ENCODE data around the gene C9orf72. TPM values are rescaled to one million over a fixed set of nuclear protein-coding genes. Genes with fewer than 3 reads are reported as not detected.

Gene C9orf72
- total RNA-seq, 4 donors from 2014 or later: 6.6 to 19.5 (median 8.6) TPM

DNA sequence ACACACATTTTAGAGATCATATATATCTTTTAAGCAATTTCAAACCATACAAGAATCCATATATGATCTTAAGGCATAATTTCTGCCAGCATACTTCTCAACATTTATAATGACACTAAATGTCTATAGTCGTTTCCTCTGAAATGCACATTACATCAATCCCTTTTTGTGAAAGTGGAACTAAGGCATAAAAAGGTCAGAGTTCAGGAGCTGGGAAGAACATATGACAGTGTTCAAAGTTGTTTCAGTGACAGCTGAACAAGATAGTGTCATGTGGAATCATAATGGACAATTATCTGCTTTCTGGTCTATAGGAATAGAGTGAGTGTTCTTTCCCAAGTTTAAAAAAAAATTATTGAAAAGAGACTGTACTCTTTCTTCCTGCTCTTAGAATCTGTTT lies 41.2 kb downstream of the C9orf72 start:
- Histone ChIP-seq H3K4me3 (no peak overlapping the region), H3K9me3 (no peaks in the 10 kb centered on the region), H3K27me3 (no peaks in the 10 kb centered on the region), H3K36me3 (no peaks in the 10 kb centered on the region), H3K4me1 (peaks cover 14 to 37% (median 19%) of the 10 kb centered on the region in 3 donors), H3K27ac (no peak overlapping the region)
- DNase-seq: no peak
- intact Hi-C loops (cut with DNase I): no loop called here
- no peak for TF ChIP-seq POLR2A (IDR thresholded peaks at IDR 0.05)
- 54 to 56% methylated on average over 1 of the region's 1 CpG for WGBS, 2 donors

DNA sequence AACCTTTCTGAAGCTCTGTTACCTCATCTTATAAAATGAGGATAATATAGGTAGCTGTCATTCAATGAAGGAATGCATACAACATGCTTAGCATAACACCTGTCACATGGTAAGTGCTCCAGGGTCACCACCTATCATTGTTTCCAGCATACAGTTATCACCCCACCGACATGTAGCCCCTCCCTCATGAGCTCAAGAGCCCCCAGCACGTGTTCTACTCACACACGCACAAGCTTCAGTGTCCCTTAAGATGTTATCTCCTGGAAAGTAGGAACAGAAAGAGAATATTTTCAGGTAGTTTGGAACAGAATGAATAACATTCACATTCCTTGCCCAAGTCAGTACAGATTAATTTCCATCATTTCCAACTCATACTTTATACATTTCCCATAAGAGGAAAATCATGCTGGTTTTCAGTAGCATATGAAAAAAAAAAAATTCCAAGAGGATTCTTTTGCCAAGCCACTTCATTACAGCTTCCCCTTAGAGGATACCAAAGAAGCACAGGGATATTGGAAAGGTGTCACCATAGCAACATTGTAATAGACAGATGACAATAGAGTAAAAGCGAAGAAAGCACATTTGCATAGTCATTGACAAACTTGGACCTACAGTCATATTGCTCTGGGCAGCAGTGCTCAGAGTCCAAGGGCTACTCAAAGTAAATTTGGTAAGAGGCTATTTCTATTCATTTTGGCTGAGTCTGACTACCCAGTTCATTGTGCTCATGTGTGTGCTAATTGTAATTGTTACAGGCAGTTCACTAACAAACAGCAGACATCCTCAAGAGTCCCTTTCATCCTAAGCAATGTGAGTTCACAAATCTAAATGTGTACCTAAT lies 42.1 kb downstream of the C9orf72 start:
- no peak for DNase-seq
- Histone ChIP-seq H3K27me3 (no peaks in the 10 kb centered on the region), H3K9me3 (no peaks in the 10 kb centered on the region), H3K36me3 (no peaks in the 10 kb centered on the region), H3K27ac (no peak overlapping the region), H3K4me1 (peaks cover 14 to 46% (median 21%) of the 10 kb centered on the region in 3 donors), H3K4me3 (no peak overlapping the region)
- no peak for TF ChIP-seq POLR2A (IDR thresholded peaks at IDR 0.05)
- TF ChIP-seq, protein P1, sequence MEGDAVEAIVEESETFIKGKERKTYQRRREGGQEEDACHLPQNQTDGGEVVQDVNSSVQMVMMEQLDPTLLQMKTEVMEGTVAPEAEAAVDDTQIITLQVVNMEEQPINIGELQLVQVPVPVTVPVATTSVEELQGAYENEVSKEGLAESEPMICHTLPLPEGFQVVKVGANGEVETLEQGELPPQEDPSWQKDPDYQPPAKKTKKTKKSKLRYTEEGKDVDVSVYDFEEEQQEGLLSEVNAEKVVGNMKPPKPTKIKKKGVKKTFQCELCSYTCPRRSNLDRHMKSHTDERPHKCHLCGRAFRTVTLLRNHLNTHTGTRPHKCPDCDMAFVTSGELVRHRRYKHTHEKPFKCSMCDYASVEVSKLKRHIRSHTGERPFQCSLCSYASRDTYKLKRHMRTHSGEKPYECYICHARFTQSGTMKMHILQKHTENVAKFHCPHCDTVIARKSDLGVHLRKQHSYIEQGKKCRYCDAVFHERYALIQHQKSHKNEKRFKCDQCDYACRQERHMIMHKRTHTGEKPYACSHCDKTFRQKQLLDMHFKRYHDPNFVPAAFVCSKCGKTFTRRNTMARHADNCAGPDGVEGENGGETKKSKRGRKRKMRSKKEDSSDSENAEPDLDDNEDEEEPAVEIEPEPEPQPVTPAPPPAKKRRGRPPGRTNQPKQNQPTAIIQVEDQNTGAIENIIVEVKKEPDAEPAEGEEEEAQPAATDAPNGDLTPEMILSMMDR (IDR thresholded peaks at IDR 0.05): no peak
- 69 to 70% methylated on average over 4 of the region's 4 CpGs for WGBS, 2 donors
- intact Hi-C loops (cut with DNase I): no loop called here

DNA sequence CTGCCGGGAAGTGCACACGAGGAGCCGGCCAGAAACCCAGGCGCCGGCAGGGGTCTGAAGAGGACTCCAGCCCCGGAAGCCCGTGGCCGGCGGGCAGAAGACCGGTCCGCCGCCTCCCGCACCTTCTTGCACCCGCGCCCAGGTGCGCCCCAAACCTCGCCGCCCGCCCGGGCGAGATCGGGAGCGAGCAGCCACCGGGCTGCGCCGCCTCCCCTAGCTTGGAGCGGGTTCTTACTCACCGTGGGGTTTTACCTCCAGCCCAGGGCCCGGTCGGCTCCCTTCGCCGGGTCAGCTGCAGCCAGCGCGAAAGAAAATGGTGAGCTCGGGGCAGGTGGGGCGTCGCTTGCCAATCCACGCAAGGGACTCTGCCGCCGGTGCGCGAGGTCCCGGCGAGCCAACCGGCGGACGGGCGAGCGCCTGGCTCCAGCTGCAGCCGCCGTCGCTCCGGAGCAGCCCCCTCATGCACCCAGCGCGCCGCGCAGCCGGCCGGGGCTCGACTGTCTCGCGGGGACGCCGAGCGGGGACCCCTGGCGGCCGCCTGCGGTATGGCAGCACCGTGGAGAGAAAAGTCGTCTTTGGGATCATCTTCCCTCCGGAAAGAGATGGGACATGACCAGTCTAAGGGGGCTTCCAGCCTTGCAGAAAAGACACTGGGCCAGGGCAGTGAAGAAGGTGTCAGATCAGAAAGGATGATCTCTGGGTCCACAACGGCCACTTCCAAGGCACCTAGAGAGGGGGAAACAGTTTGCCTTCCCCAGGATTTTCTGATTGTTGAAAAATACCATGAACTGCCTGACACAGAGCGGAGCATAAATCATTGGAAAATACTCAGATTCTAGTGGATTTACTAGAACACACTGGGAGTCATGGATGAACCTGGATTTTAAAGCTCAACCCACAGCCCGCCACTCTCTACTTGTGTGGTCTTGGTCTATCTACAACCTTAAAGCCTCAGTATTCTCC lies 43.7 kb downstream of the C9orf72 start, which contains the start of gene MOB3B:
MOB3B (minus strand) TSS at position 499 of the 963 bp plus-strand sequence. CDS start 74,264 bp downstream, outside the sequence.
- H3K4me1 ChIP-seq: peaks cover 14 to 49% (median 16%) of the 10 kb centered on the region in 3 donors
- DNase-seq: peak; percentile 7
- no peaks in the 10 kb centered on the region for H3K9me3 ChIP-seq
- intact Hi-C loops (cut with DNase I): no loop called here
- peak within 1 kb of the TSS; percentile 73 to 90 (median 80) for H3K4me3 ChIP-seq
- no peaks in the 10 kb centered on the region for H3K27me3 ChIP-seq
- 36 to 52% methylated on average over 3 to 5 of the region's 74 CpGs for WGBS, 2 donors
- peak within 1 kb of the TSS; percentile 91 to 97 (median 94) for H3K27ac ChIP-seq
- H3K36me3 ChIP-seq: no peaks in the 10 kb centered on the region
- TF ChIP-seq, protein P1 (IDR thresholded peaks at IDR 0.05): peak; percentile 95 to 99 (median 97)
- peak in 2 of 4 donors; percentile 33 to 64 for TF ChIP-seq POLR2A (IDR thresholded peaks at IDR 0.05)

DNA sequence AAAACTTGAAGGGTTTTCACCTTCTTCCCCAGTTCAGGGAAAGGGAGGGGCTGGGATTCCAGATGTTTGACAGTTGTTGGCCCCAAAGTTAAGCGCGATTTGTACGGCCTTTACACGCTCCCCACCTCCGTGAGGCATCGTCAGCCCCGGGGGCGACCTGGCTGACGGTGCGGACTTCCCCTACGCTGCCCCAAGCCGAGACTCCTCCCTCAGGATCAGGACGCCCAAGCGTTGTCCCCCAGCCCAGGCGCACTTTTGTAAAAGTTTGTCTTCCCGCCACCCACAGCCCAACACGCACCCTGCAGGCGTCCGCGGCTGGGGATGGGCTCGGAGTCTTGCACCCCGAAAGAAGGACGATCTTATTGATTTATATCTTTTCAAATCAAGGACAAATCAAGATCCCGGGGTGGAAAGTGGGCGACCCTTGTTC lies 44.4 kb downstream of the C9orf72 start:
- peaks cover 13 to 44% (median 14%) of the 10 kb centered on the region in 3 donors for H3K4me1 ChIP-seq
- no peaks in the 10 kb centered on the region for H3K36me3 ChIP-seq
- peak; percentile 5 for DNase-seq
- TF ChIP-seq, protein P1 (IDR thresholded peaks at IDR 0.05): no peak
- TF ChIP-seq POLR2A (IDR thresholded peaks at IDR 0.05): no peak
- no peaks in the 10 kb centered on the region for H3K9me3 ChIP-seq
- intact Hi-C loops (cut with DNase I): no loop called here
- H3K27me3 ChIP-seq: no peaks in the 10 kb centered on the region
- H3K27ac ChIP-seq: peak overlapping the region; percentile 91 to 97 (median 94)
- 0 to 1% methylated on average over 8 to 16 of the region's 25 CpGs for WGBS, 2 donors
- H3K4me3 ChIP-seq: peak overlapping the region; percentile 73 to 90 (median 80)

DNA sequence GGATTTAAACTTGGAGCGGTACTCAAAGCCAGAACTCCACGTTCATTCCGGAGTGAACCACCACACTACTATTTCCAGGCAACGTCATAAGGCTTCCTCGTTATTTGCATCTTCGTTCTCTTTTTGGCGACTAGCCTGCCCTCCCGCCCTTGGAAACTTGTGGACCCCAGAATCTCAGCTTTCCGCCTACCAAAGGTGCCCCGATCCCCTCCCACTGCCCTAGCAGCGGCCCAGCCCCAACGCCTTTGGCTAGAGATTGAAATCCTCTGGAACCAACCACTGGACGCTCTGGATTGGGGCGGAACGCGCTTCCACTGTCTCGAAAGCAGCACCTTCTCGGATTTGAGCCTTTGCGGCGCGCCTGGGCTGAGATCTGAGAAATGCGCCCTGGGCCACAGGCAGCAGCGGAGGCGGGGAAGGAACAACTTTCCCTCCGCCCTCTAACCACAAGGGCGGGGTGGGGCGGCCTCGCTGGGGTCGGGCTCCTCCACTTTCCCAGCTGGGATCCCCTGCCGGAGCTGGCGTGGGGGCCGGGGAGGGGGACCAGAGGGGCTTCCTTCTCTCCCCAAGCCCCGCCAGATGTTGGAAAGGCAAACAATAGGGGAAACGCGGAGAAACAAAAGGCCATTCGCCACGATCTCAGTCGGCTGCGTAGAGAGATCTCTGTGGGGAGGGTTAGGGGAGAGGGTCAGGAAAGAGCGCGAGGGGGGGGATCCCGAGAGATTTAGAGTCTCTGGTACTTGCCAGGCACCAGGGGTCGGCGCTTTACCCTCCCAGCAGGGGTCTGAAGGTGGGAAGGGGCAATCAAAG lies 45.0 kb downstream of the C9orf72 start:
- no peaks in the 10 kb centered on the region for H3K9me3 ChIP-seq
- WGBS, 2 donors: 2% methylated on average over 15 to 19 of the region's 44 CpGs
- peaks cover 13 to 38% (median 14%) of the 10 kb centered on the region in 3 donors for H3K4me1 ChIP-seq
- H3K36me3 ChIP-seq: no peaks in the 10 kb centered on the region
- intact Hi-C loops (cut with DNase I): no loop called here
- no peaks in the 10 kb centered on the region for H3K27me3 ChIP-seq
- TF ChIP-seq, protein P1 (IDR thresholded peaks at IDR 0.05): no peak
- TF ChIP-seq POLR2A (IDR thresholded peaks at IDR 0.05): peak in 3 of 4 donors; percentile 30 to 75 (median 55)
- DNase-seq: peak; percentile 5
- H3K27ac ChIP-seq: peak overlapping the region; percentile 91 to 97 (median 94)
- peak overlapping the region; percentile 73 to 90 (median 80) for H3K4me3 ChIP-seq
